ENCODE data around the gene ARID3A.

Gene ARID3A

DNA sequence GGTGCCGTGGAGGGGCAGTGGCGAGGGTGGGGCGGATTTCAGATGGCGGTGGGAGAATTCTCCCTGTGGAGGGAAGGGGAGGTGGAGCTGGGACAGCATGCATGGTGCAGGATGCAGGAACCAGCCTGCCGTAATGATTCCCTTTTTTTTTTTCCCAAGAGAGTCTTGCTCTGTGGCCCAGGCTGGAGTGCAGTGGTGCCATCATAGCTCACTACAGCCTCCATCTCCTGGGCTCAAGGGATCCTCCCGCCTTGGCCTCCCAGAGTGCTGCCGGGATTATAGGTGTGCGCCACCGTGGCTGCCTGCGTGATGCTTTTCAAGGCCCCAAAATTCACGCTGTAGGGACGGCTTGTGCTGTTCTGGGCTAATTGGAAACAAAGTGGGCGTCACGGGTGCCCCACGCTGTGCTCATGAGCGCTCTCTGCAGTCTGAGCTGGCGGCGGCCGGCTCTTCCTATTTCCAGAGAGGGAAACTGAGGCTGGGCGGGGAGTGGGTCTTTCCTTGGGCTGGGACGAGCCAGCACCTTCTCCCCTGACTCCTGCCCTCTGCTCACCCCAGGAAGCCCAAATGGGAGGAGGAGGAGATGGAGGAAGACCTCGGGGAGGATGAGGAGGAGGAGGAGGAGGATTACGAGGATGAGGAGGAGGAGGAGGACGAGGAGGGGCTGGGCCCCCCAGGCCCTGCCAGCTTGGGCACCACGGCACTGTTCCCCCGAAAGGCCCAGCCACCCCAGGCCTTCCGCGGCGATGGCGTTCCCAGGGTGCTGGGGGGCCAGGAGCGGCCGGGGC lies 6.2 kb downstream of the ARID3A start:
- DNase-seq = no peak

DNA sequence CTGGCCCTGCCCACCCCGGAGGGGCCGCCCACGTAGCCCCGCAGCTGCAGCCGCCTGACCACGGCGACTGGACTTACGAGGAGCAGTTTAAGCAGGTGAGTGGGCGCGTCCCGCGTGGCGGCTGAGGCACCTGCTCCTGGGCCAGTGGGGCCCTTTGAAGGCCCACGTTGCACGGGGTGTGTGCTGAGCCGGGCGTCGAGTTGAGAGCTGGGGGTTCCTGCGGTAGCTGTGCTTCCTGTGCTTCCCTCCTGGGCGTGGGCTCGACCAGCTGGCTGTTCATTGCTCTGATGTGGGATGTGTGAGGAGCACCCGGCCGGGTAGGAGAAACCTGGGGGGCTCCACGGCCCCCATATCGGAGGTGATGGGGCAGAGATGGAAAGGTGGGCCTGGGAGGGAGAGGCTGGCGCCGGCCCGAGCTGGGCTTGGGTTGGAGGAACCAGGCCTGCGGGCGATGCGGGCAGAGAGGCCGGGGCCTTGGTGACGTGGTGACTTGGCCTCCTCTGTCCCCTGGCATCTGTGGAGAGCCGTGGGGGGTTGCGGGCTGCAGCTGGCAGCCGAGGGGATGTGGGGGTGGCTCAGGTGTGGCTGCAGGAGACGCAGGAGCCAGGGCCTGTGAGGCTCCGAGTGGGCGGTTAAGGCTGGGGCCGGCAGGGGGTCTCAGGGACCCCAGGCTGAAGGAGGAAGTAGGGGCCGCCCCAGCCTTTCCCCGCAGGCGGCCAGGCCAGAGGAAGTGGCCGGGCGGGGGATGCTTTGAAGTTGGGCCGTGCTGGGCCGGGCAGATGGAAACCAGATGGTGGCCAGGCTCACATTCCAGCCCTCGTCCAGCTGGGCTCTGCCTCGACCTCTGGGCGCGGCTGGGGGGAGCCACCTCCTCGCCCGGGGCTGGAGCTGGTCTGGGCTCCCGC lies 7.1 kb downstream of the ARID3A start:
- DNase-seq = peak; percentile 50

DNA sequence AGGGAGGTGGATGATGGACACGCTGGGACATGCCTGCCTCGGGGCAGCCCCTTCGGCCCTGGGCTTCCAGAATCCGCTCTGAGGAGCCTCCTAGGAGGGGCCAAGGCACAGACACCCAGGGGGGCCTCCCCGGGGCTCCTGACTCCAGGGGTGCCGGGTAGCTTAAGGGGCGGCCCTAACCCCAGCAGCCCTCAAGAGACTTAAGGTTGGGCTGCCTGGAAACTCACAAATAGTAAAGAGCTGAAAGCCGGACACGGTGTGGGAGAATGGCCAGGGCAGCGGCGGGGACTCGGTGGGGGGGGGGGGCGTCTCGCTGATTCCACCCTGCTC lies 7.7 kb downstream of the ARID3A start:
- DNase-seq = no peak

DNA sequence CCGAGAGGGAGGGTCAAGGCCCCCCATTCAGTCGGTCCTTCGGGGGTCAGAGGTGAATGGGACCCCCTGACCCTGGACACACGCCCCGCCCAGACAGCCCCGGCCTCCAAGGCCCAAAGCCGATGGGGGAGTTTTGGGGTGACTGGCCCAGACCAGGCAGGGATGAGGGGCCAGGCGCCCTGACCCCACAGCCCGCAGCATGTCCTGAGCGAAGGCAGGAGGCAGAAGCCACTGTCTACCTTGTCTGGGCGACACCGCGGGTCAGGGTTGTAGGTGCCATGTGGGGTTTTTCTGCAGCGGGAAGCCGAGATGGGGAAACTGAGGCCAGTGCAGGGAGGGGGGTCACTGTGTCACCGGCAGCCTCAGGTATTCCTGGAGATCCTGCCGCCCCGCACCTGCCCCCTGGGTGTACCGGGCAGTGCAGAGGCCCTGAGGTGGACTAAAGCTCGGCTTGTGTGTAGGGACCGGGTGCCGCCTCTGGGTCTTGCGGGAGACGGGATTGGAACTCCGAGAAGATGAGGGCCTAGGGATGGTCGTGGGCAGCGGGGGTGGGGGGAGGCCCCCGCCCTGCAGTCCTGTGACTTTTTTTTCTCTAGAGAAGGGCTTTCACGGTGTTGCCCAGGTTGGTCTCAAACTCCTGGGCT lies 8.5 kb downstream of the ARID3A start:
- DNase-seq = no peak

DNA sequence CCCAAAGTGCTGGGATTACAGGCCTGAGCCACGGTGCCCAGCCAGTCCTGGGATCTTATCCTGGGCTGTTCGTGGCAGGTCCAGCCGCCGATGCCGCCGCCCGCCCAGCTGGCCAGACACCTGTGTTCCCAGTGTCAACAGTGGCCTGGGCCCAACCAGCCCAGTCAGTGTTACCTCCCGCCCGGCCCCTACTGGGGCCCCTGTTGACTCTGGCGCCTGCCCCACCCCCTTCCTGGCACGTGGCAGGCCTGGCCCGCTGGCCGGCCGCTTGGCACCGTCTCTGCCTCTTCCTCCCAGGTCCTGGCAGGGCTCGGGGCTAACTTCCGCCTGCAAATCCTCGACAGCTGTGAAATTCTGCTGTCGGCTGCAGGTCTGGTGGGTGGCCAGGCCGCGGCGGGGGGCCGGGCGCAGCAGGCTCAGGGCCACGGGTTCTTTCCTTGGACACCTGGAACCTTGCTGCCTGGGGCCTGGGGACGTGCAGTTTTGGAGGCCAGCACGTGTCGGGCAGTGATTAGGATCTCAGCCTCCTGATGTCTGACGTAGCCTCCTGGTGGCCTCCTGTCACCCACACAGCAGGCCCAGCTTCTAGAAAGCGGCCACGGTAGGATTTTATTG lies 9.1 kb downstream of the ARID3A start:
- DNase-seq = no peak

DNA sequence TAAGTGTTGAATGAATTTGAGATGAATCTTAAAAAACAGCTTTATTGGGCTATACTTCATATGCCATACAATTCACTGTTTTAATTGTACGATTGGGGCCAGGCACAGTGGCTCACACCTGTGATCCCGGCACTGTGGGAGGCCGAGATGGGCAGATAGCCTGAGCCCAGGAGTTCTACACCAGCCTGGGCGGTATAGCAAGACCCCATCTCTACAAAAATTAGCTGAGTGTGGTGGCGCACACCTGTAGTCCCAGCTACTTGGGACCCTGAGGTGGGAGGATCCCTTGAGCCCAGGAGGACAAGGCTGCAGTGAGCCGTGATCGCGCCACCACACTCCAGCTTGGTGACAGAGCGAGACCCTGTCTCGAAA lies 10.3 kb downstream of the ARID3A start:
- DNase-seq = no peak

DNA sequence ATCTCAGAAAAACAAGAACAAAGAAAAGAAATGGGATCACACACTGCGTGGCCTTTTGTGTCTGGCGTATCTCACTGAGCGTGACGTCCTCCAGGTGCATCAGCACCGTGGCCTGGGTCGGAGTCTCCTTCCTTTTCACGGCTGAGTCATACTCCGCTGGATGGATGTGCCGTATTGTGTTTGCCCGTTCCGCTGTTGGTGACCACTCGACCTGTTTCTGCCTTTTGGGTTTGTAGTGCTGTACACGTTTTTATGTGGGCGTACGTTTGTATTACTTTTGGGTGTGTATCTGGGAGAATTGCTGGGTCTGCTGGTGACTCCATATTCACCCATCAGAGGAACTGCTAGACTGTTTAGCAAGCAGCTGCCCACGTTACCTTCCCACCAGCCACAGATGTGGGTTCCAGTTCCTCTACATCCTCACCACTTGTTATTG lies 11.4 kb downstream of the ARID3A start:
- DNase-seq = peak; percentile 53

DNA sequence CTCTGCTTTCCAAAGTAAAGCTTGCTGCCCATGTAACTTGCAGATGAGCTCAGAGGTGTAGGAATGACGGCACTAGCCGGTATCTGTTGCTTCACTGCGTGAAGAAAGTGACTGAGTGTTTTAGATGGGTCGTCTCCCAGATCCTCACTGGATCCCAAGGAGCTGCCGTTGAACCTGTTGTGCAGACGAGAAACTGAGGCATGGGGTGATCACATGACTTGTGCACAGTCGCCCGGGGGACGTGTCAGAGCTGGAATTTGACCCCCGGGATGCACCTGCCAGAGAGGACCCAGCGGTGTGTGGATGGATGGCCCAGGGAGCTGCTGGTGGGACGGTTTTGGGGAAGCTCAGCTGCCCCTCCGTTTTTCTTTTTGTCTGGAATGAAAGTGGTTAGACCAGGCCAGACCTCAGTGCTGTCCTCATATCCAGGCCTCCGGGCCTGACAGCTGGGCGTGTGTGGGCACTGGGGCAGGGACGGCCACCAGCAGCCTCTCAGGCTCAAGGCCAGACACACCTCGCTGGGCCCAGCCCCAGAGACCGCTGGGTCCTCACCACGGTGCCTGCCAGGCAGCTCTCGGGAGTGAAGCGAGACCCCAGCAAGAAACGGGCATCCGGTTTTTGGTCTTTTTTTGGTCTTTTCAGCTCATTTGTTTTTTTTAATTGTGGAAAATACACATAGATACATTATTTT lies 12.5 kb downstream of the ARID3A start:
- DNase-seq = no peak

DNA sequence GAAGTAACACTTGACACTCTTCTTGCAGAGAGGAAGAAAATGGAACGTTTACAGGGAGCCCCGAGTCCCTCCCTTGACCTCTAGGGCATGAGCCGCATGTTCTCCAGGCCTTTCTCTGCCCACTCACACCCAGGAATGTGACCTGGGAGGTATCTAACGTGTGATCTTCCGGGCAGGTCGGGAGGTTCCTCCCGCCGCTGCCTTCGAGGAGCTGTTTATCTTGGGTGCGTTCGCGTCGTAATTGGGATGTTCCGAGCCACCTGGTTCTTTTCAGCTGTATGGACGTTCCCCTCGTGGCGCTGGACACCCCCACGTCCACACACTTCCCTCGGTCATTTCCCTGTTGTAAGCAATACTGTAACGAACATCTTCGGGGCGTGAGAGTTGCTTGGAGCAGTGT lies 13.6 kb downstream of the ARID3A start:
- no peak for DNase-seq

DNA sequence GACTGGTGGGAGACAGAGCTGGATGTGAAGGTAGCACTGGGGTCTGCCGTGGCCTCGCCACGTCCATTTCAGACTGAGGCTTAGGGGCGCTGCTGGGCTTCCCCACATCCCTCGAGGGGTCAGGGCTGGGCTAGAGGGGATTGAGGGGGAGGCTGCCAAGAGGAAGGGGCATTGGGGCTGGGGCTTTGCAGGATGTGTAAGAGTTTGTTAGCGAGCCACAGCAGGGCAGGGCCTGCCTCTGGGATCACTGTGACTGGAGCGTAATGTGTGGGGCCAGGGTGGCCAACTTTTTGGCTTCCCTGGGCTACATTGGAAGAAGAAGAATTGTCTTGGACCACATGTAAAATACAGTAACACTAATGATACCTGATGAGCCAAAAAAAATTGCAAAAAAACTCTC lies 14.1 kb downstream of the ARID3A start:
- no peak for DNase-seq

DNA sequence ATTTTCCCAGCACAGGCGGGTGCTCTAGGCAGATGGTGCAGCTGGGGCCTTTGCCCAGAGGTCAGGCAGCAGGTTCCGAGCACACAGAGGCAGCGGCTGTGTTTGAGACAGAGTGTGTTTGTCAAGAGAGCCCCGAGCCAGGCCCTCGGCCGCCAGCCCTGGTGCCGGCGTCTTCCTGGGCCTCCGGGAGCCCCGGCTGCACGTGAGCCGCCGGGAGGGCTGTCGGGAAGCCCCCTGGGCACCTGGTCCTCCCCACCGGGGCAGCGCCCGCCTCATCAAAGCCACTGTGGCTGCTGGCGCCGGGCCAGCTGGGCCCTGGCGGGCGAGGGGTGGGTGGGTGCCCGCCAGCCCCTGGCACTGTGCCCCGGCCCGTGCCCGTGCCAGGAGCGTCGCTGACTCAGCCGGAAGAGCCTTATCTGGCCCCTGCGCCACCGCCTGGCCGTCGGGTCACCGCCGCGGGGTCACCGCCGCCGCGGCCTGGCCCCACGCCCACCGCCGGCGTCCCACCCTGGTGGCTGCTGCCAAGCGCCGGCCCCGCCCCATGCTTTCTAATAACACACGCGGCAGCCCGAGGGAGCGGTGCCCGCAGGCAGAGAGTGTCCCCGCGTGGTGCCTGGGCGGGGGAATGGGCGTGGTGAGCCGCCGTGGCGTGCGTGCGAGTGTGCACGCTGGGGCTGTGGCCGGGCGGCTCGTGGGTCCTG lies 14.9 kb downstream of the ARID3A start:
- peak; percentile 85 for DNase-seq

DNA sequence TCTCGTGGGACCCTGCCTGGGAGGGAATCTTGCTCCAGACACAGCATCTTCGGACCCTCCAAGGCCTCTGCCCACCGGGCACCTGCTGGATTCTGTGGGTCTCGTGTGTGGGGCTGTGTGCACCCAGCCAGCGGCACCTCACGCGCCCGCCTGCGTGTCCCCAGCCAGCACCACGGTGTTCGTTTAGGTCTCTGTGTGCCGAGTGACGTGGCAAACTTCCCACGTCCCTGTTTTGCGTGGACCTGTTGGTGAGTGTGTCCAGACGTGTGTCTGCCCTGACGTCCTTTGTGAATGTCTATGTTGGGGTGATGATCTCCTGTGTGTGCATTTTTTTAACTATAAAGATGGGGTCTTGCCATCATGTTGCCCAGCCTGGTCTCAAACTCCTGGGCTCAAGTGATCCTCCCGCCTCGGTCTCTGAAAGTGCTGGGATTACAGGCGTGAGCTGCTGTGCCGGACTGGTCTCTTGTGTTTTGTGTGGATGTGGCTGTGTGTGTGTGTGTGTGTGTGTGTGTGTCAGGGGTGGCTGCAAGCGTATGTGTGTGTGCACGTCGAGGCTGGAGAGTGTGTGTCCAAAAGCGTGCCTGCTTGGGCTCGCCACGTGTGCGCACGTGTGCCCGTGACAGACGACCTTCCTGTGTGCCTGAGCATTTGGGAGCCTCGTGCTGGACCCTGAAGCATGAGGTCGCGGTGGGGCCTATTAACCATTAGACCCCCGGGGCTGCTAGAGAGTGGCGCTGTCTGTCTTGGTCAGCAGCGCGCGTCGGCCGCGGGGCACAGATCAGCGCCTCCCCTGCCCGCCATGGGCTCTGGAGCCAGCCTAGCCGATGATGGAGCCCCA lies 15.7 kb downstream of the ARID3A start:
- no peak for DNase-seq

DNA sequence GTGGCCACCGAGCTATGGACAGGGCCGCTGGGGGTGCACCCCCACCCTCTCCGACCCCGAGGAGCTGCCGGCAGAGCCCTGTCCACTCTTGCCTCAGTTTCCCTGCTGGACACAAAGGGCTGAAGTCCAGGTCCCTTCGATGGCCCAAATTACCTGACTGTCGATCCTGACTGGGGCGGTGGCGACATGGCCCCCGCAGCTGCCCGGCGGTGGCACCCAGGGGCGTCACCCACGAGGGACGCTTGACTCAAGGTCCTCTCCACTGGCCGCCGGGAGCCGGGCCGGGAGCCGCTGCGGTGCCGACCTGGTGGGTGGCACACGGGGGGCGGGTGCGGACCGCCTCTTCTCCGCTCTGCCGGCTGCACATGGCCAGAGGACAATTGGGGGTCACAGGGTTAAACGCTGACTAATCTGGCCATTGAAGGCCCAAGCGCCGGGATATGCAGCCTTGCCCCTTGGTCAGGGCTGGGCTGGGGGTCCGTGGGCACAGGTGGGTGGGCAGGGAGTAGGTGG lies 16.4 kb downstream of the ARID3A start:
- DNase-seq = no peak

DNA sequence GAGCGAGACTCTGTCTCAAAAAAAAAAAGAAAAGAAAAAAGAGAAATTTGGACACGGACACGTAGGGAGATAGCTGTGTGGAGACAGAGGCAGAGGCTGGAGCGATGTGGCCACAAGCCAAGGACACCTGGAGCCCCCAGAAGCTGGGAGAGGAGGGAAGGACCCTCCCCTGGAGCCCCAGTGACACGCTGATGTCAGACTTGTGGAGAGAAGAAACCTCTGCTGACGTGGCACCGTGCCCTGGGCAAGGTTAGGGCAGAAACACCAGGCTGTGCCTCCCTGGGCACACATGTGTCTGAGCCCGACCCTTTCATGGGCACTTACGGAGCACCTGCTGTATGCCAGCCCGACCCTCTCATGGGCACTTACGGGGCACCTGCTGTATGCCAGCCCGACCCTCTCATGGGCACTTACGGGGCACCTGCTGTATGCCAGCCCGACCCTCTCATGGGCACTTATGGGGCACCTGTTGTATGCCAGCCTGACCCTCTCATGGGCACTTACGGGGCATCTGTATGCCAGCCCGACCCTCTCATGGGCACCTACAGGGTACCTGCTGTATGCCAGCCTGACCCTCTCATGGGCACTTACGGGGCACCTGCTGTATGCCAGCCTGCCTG lies 17.8 kb downstream of the ARID3A start:
- no peak for DNase-seq

DNA sequence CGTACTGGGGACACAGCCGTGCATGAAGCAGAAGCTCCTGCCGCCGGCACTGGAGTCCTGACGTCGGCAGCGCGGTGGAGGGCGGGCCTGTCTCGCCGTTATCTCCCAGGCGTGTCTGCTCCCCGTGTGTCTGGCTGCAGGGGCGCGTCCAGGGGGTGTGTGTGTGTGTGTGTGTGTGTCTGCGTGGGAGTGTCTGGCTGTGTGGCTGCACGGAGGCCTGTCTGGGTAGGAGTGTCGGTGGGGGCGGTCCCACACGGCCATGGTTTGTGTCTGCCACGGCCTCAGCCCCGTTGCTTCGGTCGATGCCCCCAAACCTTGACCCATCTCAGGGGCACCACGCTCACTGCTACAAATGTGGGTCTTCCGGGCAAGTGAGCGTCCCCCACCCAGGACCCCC lies 18.3 kb downstream of the ARID3A start:
- no peak for DNase-seq

DNA sequence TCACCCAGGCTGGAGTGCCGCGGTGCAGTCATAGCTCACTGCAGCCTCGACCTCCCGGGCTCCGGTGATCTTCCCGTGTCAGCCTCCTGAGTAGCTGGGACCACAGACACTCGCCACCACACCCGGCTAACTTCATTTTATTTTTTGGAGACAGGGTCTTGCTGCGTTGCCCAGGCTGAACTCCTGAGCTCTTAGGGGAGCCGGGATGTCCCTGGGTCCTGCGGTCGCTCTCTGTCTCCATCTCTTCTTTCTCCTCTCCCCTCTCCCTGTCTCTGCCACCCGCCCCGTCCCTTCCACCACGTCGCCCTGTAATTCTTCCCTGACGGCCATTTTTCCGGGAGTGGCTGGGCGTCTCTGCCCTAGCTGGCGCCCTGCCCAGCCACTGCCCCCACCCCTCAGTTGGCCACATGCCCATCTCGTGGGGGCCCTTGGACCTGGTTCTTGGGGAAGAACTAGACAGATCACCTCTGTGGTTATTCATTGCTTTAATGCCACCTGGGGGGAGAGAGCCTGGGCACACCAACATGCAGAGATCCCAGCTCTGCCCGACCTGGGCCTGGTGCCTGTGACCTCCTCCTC lies 18.9 kb downstream of the ARID3A start:
- no peak for DNase-seq

DNA sequence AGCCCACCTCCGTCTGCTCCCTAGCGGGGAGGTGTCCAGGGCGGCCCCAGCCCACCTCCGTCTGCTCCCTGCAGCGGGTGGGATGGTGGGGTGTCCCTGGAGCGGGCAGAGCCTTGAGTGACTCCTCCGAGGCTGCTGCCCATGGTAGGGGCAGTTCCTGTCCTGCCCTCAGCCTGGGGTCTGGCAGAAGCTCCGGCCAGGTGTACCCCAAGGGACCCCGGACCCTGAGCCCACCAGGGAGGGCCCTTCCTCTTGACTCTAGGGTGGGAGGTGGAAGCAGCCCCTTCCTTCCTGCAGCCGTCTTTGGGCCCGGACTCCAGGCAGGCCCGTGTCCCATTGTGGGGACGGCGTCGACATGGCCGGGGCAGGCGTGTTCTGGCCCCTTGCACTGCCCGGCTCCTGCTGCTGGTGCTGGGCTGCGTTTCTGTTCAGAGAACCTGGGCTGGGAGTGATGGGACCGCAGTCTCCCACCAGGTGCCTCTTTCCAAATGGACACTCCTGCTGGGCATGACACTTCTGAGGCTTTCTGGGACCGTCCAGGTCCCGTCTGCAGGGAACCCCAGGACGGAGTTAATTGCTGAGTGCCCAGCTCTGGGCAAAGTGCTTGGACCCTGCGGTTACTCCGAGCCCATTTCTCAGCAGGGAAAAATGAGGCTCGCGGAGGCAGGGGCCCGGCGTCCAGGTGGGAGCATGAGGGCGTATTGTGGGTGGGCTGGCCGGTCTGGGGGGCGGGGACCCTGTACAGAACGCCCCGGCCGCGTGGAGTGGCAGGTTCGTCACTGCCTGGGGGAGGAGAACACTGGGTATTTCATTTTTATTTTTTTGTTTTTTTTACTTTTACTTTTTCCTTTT lies 19.8 kb downstream of the ARID3A start:
- no peak for DNase-seq

DNA sequence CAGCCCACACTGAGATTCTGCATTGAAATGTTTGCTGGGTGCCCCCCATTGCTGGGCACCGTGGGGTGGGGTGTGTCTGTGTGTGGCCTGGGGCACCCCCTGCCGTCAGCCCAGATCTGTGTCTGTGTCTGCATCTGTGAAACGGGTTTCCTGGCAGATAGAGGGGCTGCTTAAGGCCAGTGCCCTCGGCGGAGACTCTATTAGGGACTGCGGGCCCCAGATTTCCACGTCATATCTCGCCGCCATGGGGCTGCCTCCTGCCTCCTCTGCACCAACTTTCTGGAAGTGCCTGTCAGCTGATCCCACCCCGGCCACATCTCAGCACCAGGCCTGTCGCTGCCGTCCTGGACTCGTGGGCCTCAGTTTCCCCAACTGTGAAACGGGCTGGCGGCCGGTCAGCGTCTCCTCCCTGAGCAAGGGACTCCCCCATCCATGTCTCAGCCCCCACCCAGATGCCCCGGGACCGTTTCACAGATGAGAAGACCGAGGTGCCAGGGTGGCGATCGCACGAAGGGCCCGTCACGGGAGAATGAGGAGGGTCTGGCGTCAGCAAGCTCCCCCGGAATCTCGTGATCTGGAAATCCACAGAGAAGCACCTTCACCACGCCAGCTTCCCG lies 21.4 kb downstream of the ARID3A start:
- no peak for DNase-seq
